Measurements from ENCODE around the gene MAST4. TPM values are rescaled to one million over a fixed set of nuclear protein-coding genes. Genes with fewer than 3 reads are reported as not detected.

MAST4 gene
- total RNA-seq, 1 donor from 2014 or later, result 45.2 TPM

DNA sequence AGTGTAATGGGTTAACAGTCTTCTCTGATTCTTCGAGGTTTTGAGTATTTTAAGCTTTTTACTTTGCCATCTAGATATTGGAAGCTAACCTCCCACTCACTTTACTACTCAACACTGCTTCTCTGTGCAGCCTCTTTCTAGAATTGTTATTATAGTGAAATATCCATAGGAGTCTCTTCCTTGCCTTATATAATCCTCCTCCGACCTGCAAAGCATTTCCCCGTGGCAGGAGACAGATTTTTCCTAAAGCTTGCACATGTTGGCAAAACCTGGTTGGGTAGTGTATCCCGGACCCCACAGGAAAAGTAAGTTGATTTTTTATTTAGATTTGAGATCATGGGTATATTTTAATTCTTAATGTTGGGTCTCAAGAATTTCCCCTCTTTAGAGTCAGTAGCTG is 351.3 kb downstream of the MAST4 start:
- DNase-seq (ENCODE audit: low spot score), result no peak

DNA sequence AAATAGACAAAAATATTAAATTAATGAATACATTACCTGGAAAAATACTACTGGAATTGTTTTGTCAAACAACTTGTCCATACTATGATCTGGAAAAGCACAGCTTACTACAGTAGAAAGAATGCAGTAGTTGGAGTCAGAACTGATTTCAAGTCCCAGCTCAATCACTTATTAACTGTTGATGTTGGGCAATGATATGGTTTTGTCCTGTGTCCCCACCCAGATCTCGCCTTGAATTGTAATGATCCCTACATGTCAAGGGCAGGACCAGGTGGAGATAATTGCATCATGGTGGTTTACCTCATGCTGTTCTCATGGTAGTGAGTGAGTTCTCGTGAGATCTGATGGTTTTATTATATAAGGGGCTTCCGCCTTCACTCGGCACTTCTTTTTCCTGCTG is 352.9 kb downstream of the MAST4 start:
- DNase-seq (ENCODE audit: low spot score), result no peak

DNA sequence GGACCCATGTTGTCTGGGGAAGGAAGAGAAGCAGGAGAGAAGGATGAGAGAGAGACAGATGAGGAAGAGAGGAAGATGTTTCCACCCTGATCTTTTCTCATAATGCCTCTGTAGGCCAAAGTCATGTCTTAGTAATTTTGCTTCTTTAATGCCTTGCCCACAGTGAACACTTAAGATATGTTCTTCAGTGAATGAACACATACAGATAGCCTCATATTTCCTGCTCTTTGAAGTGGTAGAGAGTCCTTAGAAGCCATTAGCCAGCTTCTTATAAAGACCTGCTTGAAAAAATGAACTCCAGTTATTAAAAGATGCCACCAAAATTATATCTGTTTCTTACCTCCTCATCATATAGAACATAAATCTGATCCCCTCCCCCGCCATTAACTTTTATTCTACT is 356.0 kb downstream of the MAST4 start:
- DNase-seq (ENCODE audit: low spot score), result no peak

DNA sequence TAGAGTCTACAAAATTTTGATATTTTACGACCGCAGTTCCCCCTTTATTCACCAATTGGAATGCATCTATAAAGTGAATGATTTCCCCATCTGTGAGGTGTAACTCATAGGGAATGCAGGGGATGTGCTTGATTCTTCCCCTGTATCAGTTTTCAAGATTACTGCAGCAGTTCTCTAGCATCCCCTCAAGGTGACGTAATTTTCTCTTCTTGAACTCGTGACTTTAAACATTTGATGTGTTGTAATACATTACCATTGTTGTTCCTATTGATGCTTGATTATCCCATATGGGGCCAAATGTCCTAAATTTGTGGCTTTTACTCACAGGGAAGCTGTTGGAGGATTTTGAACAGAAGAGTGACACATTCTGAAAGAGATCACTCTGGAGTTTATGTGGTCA is 360.2 kb downstream of the MAST4 start:
- DNase-seq (ENCODE audit: low spot score), result no peak

DNA sequence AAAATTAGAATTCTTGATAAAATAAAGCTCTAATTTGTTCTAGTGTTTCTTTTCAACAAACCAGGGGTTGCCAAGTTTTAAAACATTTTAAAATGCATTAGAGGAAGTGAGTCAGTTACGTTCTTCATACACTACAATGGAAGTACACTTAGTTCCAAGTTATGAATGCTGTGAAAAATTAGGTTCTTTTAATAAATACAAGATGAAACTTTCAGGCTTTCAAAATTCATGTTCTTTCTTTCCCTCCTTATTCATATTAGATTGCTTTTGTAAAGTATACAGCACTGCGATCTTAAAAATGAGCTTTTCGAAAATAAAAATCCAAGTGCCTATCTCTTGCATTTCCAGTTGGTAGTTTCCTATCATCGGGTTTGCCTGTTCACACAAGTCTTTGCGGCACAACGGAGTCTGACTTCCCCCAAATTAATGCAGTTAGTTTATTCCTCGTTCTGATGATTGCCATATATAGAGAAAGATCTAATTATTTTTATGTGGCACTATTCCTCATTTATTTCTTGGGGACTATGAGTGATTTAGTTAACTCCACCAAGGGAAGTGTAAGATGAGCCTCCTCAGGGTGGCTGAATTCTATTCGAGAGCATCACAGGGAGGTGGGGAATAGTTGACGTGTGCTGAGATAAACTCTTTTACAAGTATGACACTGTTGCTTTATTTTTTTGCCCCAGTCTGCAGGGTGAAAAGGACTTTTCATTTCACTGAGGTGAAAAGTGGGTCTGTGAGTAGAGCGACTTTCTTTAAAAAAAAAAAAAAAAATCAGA is 362.2 kb downstream of the MAST4 start:
- no peak for DNase-seq (ENCODE audit: low spot score)

- DNase-seq (ENCODE audit: low spot score), result no peak
Measured at GRCh38 chr5:66958980-66959641, 362.9 kb downstream of the MAST4 start.

DNA sequence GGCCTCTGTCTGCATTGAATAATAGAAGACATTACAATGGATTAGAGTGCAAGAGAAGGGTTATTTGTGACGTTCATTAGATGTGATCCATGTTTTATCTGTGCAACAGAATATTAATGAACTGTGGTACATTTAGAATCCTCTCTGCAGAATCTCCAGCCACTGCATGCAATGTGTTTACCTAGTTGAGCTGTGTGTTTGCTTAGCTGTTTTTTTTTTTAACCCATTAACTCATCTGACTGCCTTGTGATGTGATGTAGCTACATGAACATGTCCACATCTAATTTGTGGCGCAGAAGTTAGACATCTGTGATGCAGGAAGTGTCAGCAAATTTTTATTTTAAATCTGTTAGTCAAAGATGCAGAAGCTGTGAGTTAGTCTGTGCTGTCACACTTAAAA is 363.5 kb downstream of the MAST4 start:
- DNase-seq (ENCODE audit: low spot score), result no peak

- no peak for DNase-seq (ENCODE audit: low spot score)
Measured at GRCh38 chr5:66960369-66961137, 364.4 kb downstream of the MAST4 start.

DNA sequence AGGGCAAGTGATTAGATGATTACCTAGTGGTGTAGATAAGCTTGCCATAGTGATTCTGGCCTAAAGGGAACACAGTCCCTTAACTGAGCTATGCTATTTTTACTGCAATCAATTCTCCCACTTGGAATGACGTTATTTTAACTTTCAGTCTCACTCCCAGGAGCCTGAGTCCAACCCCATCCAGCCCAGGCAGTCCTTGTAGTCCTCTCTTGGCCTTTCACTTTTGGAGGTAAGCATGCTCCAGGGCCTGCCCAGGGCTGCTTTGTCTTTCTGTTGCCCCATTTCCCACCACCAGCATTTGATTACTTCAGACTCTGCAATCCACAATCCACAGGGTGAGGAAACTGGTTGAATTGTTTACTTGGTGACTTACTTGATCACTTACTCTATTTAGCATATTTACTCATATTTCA is 367.4 kb downstream of the MAST4 start:
- no peak for DNase-seq (ENCODE audit: low spot score)

GRCh38 chr5:66966439-66966838 is 370.2 kb downstream of the MAST4 start:
- no peak for DNase-seq (ENCODE audit: low spot score)

- no peak for DNase-seq (ENCODE audit: low spot score)
Measured at GRCh38 chr5:66967102-66967501, 370.9 kb downstream of the MAST4 start.

DNA sequence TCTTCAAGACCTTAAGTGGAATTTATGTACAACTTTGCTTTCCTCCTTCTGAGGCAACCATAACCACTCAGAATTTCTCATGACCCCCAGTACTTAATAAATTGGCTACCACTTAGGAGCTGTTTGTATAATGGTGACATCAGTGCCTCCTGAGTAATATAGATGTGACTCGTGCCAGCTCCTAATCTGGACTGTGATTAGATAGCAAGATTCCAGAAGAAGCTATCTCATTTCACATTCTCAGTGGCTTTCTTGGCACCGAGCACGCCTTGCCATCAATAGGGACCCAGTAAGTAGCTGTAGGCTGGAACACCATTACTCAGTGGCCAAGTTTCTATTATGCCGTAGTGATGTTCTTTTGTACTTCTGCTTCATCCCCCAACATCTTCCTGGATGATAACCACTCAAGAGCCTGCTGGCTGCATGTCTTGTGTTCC is 371.7 kb downstream of the MAST4 start:
- no peak for DNase-seq (ENCODE audit: low spot score)

DNA sequence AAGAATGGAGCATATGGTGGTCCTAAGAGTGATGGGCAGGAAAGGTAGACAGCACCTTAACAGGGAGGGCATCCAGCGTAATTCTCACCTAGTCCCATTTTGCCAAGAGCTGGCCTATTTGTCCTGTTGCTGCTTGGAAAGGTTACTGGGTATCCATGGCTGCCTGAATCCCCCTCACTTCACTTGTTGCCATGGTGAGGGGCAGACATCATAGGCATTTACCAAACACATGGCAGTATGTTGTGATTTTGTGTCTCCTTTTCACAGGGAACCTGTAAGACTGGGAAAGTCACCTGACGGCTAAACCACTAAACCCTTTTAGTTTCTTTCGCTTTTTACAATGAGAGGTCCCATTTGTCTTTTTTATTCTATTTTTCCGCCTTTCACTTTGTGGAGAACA is 373.3 kb downstream of the MAST4 start:
- DNase-seq (ENCODE audit: low spot score), result no peak

GRCh38 chr5:66969963-66970362 is 373.8 kb downstream of the MAST4 start:
- no peak for DNase-seq (ENCODE audit: low spot score)

DNA sequence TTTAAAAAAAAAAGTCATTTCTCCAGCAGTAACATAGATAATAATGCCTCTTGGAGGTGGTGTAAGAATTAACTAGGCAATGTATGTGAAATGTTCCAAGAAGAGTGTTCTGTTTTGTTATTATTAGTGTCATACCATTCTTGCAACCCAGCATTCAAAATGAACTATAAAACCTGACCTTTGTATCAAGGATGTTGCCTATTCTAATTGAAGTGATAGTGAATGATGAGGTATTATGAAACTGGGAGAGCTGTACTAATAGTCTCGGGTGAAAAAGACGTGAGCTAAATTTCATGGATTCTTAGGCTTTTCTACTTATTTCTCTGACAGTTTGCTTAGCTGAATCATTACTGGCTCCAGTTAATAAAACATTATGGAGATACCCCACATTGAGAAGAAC is 375.8 kb downstream of the MAST4 start:
- no peak for DNase-seq (ENCODE audit: low spot score)

DNA sequence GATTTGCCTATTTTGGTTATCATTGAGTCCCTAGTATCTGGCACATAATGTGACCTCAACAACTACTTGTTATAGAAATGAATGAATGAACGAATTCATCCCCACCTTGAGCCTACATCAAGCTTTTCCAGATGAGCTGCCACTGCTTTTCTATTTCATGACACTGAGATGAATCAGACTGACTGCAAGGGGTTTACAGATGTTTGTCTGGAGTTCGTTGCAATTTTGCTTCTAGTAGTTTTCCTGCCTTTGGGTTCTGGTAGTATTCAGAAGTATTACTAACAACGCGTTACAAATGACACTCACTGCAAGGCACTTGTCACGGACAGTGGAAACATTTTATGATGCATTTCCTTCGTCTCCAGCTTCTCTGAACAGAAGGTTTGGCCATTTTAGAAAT is 378.1 kb downstream of the MAST4 start:
- no peak for DNase-seq (ENCODE audit: low spot score)

GRCh38 chr5:66976108-66976507 is 379.9 kb downstream of the MAST4 start:
- DNase-seq (ENCODE audit: low spot score), result no peak

DNA sequence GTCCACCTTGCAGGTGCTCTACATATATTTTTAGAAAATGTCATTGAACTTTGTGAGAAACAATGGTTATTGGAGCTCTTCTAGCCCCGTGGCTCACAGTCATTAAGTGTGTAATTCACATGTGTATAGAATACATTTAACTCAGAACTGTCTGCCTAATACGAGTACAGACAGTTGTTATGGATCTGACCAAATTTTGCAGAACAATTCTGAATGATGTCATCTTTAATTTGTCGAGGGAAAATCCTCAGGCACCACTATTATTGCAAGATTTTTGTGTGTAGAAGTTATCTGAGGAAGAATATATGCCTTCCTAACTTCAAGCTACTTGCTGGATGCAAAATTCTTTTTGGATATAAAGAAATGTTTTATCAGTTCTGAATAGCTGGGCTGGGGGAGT is 383.5 kb downstream of the MAST4 start:
- DNase-seq (ENCODE audit: low spot score), result no peak

DNA sequence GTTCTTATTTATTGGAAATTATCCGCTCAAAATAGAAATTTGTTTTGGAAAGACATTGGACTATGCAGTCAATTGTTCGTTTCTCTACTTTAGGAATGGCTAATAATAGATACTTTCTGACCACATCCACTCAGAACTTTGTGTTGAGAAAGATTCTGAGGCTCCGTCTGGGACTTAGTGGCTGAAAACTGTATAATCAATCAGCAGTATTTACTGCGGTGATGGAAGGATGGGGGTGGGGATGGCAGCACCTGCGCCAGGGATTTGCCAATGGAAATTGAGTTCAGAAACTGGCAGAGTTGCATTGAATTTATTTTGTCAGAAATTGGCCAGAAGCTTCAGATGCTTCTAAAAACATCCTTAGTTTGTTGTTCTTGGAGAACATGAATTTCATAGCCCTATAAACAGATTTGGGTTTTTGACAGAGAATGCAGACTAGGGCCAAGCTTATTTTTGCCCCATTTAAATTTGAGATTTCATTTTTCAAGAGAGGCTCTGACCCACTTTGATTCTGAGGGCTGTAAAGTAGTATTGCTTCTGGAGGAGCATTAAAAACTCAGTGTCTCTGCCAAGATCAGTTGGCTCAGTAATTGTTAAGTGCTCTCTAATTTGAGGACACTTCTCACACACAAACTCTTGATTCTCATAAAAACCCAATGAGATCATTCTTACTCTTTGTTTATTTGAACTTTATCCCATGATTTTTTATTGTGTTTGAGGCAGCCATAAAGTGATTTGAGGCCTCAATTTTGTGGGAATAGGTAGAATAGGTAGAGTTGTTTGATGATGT is 385.3 kb downstream of the MAST4 start:
- DNase-seq (ENCODE audit: low spot score), result no peak

DNA sequence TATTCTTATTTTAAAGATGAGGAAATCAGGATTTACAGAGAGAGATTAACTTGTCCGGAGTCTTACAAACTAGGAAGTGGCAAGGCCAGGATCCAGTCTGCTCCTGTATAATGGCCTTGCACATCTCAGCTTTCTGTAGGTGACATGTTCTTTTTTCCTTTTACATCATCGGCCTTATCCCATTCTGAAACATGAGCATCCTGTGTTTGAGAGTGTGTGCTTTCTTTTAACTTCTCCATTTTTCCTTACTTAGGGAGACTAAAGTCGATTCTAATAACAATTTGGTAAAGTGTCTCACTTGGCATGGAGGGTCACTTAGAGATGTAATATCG is 385.8 kb downstream of the MAST4 start:
- DNase-seq (ENCODE audit: low spot score), result no peak

GRCh38 chr5:66982470-66982869 is 386.3 kb downstream of the MAST4 start:
- no peak for DNase-seq (ENCODE audit: low spot score)

DNA sequence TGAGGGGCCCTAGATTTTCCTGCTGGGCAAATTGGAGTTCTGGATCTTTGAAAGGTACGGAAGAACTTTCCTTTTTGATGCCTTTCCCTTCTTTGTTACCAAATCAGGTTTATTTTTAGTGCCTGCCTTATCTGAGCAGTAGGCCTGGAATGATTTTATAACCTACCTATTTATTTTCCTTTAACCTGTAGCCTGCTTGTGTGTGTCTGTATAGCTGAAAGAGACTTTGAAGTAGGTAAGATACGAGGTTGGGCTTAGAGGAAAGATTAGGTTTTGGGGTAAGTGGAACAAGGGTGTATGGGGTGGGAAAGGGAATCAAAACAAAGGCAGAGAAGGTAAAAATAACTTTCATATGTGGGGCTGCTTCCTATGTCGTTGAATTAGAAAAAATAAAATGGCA is 389.2 kb downstream of the MAST4 start:
- no peak for DNase-seq (ENCODE audit: low spot score)

Measured in mesenteric fat pad (tissue), 1 donor.